KOPT-K1 (cell line): ENCODE results near the gene MLC1.

Experiments used
- H3K27ac ChIP-seq: fragments of 200-600 bp; sonication (generic); 2 replicates; pipeline ENCODE4 v1.5.1; 2016; ENCODE audit warnings: antibody characterized with exemption, mild to moderate bottlenecking, low read depth, low read length; ENCODE audit not compliant: poor library complexity, severe bottlenecking
- H3K36me3 ChIP-seq: fragments of 200-600 bp; sonication (generic); 2 replicates; pipeline ENCODE4 v1.5.1; 2017; ENCODE audit warnings: antibody characterized with exemption, mild to moderate bottlenecking, low read length, moderate library complexity; ENCODE audit not compliant: insufficient read depth
- H3K9me3 ChIP-seq: fragments of 200-600 bp; sonication (generic); 2 replicates; pipeline ENCODE4 v1.5.1; 2017; ENCODE audit warnings: antibody characterized with exemption, low read length, mild to moderate bottlenecking; ENCODE audit not compliant: insufficient read depth, poor library complexity, severe bottlenecking

The MLC1 gene

DNA sequence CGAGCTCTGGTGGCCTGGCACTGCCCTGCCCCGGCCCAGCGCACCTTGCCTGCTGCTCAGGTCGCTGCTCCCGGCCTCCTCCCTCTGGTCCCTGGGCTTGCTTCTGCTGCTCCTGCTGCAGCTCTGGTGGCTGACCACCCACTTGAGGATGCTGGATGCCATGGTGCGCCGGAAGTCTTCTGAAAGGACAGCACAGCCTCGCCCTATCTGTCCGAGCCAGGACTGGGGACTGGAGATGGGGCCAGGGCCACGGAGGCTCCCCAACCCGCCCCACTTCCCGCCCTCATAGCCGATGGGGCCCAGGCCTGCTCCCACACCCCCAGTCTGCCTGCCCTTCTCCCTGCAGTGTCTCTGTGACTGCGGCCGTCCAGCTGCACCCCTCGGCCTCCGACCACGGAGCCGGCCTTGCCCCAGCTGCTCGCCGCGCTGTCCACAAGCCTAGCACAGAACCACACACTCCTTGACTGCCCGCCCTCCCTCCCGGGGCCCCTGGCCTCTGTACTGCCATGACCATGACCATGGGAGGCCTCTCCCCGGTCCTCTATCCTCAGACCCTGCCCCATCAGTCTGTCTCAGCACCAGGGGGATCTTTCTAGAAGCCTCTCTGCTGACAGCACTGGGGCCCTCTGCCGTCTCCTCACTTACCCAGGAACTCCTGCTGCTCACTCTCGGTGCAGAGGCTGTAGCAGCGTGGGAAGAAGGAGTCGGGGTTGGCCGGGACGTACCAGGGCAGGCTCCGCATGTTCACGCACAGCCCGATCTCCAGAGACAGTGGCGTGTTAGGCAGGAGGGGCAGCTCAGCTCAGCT lies 39.8 kb downstream of the MLC1 start:
- Histone ChIP-seq H3K9me3 (no peaks in the 10 kb centered on the region), H3K36me3 (no peaks in the 10 kb centered on the region), H3K27ac (no peak overlapping the region)

DNA sequence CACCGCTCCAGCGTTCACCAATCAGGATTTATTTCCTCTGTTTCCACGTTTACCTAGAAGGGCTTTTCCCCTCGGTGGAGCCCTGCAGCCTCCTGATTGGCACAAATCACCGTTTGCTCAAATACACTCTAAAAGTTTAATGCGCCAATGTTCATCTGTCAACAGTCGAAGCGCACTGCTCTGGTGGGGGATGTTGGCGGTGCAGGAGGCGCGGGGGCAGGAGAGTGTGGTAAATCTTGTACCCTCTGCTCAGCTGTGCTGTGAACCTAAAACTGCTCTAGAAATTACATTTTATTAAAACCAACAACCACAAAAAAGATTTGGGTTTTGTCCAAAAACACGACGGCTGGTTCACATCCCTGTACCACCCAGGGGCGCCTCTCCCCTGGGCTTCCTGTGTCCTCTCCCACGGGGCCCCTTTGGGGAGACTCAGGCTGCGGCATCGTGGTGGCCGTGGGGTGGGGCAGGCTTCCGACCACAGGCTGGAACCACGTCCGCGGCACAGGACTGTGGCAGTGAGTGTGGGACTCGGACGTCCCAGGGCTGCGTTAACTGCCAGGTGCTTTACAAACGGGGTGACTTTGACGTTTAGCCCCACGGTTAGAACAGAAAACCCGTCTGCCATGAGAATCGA lies 40.6 kb downstream of the MLC1 start:
- Histone ChIP-seq H3K9me3 (peaks cover 6% of the 10 kb centered on the region), H3K27ac (no peak overlapping the region), H3K36me3 (no peaks in the 10 kb centered on the region)

- Histone ChIP-seq H3K27ac (no peak overlapping the region), H3K9me3 (peaks cover 20% of the 10 kb centered on the region), H3K36me3 (no peaks in the 10 kb centered on the region)
These were observed 43.7 kb downstream of the MLC1 start for GRCh38 chr22:50041361-50042065.

- Histone ChIP-seq H3K9me3 (peaks cover 20% of the 10 kb centered on the region), H3K27ac (no peak overlapping the region), H3K36me3 (no peaks in the 10 kb centered on the region)
These were observed 44.5 kb downstream of the MLC1 start for GRCh38 chr22:50040717-50041116.

DNA sequence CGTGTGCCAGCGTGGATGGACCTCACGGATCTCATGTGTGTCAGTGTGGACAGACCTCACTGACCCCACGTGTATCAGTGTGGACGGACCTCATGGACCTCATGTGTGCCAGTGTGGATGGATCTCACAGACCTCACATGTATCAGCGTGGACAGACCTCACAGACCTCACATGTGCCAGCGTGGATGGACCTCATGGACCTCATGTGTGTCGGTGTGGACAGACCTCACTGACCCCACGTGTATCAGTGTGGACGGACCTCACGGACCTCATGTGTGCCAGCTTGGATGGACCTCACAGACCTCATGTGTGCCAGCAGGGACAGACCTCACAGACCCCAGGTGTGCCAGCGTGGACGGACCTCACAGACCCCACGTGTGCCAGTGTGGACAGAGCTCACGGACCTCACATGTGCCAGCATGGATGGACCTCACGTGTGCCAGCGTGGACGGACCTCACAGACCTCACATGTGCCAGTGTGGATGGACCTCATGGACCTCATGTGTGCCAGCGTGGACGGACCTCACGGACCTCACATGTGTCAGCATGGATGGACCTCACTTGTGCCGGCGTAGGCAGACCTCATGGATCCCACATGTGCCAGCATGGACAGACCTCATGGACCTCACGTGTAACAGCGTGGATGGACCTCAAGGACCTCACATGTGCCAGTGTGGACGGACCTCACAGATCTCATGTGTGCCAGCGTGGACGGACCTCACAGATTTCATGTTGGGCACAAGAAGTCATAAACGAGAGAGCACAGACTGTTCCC lies 45.4 kb downstream of the MLC1 start:
- Histone ChIP-seq H3K9me3 (peaks cover 20% of the 10 kb centered on the region), H3K27ac (no peak overlapping the region), H3K36me3 (no peaks in the 10 kb centered on the region)

DNA sequence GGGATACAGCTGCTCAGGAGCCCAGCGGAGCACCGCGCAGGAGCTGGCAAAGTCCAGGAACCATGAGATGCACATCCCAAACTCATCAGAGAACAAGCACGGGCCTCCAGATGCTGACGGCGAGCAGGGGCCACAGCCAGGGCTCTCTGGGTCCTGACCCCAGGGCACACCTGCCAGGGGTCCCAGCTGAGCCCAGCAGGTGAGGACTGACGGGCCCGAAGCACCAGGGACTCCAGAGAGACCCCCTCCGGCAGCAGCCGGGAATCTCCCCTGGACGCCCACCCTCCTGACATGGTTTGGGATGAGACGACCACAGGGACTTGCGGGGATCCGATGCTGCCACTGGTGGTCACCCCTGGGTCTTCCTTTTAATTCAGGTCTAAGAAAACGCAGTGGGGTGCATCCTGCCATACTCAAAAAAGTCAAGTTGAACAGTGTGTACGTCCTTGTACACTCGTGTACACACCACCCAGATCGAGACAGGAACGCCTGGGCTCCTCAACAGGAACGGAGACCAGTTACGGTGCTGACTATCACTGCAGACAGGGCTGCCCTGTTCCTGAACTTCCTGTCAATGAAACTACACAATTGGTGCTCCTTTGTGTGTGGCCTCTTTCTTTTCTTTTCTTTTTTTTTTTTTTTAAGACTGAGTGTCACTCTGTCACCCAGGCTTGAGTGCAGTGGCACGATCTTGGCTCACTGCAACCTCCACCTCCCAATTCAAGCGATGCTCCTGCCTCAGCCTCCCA lies 49.1 kb downstream of the MLC1 start:
- Histone ChIP-seq H3K9me3 (peaks cover 20% of the 10 kb centered on the region), H3K27ac (no peak overlapping the region), H3K36me3 (no peaks in the 10 kb centered on the region)

DNA sequence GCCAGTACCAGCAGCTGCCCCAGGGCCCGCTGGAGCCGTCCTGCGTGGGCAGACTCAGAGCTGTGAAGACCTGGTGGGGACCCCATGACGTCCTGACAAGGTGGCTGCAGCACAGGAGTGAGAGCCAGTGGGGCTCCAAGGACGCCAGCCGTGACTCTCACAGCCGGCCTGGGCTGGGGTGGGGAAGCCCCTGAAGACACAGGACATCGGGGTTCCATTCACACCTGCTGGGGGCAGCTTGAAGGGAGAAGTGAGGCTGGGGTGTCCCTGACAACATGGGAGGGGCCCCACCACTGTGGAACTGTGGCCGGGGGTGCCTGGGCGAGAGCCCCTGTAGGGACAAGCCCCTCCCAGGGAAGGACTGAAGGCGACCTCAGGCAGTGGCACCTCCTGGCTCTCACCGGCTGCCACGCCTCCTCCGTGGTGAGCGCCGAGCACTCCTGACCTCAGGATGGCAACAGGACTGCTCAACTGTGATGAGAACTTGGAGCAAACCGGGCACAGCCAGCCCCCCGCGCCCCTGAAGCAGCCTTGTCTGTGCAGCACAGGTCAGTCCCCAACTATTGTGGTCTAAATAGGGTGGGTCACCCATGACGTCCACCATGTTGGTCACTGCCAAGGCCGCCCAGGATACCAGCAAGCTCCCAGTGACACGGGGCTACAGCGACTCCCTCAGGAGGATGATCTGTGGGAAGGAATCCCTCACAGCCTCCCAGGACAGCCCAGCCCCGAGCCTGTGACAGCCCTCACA lies 49.9 kb downstream of the MLC1 start:
- Histone ChIP-seq H3K36me3 (no peaks in the 10 kb centered on the region), H3K27ac (no peak overlapping the region), H3K9me3 (peaks cover 20% of the 10 kb centered on the region)

DNA sequence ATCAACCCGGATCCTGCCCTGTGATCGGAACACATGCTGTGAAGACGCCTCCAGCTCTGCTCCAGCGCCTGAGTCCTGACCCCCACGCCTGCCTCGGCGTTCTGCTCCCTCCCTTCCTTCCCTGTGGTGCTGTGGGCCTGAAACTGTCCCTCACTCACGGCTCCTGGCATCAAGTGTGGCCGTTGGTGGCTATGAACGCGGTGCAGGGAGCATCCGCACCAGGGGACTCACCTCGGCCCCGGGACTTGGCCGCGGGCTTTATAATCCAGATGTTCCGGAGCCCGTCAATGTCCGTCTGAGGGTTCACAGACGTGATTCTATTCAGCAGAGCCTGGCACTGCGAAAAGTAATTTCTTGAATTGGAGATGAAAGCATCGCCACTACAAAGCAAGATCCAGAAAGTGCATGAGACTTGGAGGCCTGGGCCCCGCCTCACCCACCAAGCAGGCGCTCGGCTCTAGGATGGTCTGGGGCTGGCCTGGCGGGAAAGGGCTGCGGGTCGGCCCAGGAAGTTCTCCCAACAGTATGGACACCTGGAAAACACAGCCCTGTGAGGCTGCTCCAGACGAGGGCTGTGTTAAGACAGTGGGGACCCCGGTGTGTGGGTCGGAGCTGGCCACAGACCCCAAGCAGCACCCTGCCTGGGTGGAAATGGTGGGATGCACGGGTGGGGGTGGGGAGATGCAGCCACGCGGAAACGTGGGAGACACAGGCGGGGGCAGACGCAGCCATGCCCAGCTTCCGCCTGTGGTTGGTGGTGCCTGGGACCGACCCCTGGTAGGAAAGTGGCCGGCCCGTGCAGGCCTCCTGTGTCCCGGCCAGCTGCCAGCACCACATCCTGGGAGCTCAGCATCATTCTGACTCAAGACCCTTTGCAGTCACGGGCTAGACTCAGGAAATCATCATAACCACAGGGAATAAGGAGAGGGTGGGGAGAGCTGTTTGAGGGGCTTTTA lies 50.8 kb downstream of the MLC1 start:
- no peak overlapping the region for H3K27ac ChIP-seq

GRCh38 chr22:50032941-50033601 lies 52.2 kb downstream of the MLC1 start:
- no peaks in the 10 kb centered on the region for H3K36me3 ChIP-seq
- H3K9me3 ChIP-seq, result no peaks in the 10 kb centered on the region
- H3K27ac ChIP-seq, result no peak overlapping the region

More for the DNA sequence above, 50.8 kb downstream of the MLC1 start:
- H3K9me3 ChIP-seq, result peaks cover 12% of the 10 kb centered on the region
- H3K36me3 ChIP-seq, result no peaks in the 10 kb centered on the region

GRCh38 chr22:50032109-50032871 lies 52.9 kb downstream of the MLC1 start:
- Histone ChIP-seq H3K27ac (no peak overlapping the region), H3K9me3 (no peaks in the 10 kb centered on the region), H3K36me3 (no peaks in the 10 kb centered on the region)

DNA sequence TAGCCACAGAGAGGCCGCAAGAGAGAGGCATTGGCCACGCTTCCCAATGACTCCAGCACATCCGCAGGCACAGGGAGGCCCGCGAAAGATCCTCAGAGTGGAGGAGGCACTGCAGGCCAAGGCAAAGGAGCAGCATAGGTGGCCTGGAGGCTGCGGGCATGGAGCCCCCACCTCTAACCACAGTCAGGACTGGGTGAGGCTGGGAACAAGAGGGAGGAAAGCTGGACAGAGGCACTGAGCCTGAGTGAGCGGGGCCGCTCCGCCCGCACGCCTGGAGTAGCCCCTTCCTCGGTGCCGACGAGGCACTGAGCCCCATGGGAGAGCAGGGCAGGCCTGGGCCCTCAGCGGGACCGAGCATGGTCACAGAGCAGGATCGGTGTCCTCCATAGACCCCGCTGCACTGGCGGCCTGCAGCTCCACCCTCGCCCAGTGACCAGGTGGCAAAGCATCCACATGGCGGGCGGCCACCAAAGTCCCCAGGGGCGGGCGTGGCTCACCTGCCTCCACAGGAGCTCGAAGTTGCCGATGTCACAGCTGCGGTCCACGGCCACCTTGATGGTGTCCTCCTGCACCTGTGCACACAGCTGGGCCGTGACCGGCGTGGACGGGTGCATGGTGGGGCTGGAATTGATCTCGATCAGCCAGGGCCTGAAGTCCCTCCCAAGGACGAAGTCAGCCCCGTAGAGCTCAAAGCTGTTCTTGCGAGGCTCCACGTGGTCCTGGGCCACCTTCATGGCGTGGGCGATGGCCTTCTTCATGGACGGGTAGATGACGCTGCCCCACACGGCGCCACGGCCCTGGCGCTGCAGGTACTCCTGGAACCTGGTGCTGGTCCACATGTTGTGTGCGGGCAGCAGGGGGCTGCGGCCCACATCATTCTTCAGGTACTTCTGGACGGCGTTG lies 53.8 kb downstream of the MLC1 start:
- Histone ChIP-seq H3K36me3 (no peaks in the 10 kb centered on the region), H3K9me3 (no peaks in the 10 kb centered on the region), H3K27ac (no peak overlapping the region)
